IMR-90 (cell line): Measurements from ENCODE around the gene CD101. TPM values are rescaled to one million over a fixed set of nuclear protein-coding genes. Genes with fewer than 3 reads are reported as not detected.

Source experiments
- ATAC-seq: fragments of 200-7000 bp; cut with Tn5 transposase; 2 replicates; pipeline ENCODE4 v1.9.1; 2020; ENCODE audit warnings: low read depth, mild to moderate bottlenecking, moderate library complexity
- BruUV-seq: library from RNA; stranded (reverse); fragments of 400-500 nt; replicated peaks from 2 replicates; lab custom pipeline; 2021; lab: Mats Ljungman, UMichigan
- CTCF ChIA-PET: fragments of 300-600 bp; formaldehyde crosslinking; extraction: SDS; loops from one replicate; lab custom pipeline; 2021; ENCODE audit warnings: antibody characterized with exemption; lab: Yijun Ruan, JAX
- POLR2A ChIA-PET: fragments of 300-600 bp; sonication (Branson Sonifier 250); formaldehyde crosslinking; loops from one replicate; lab custom pipeline; 2022; ENCODE audit warnings: antibody characterized with exemption; ENCODE audit not compliant: unreplicated experiment; lab: Charles Lee
- DNase-seq: peaks from one replicate; pipeline ENCODE4 v3.0.0; 2013
- H2AFZ ChIP-seq: replicated peaks from 2 replicates; pipeline ENCODE3; 2013; ENCODE audit warnings: low read length, mild to moderate bottlenecking; ENCODE audit not compliant: poor library complexity
- H2AK5ac ChIP-seq: 2 replicates; pipeline ENCODE4 v1.6.1; 2013; ENCODE audit warnings: low read depth, low read length, inconsistent platforms
- H2AK9ac ChIP-seq: replicated peaks from 2 replicates; pipeline ENCODE3; 2013; ENCODE audit warnings: mild to moderate bottlenecking, low read depth, low read length, moderate library complexity; ENCODE audit not compliant: poor library complexity
- H2BK120ac ChIP-seq: 2 replicates; pipeline ENCODE4 v1.6.1; 2013; ENCODE audit warnings: low read depth, low read length, inconsistent platforms
- H2BK15ac ChIP-seq: 3 replicates; pipeline ENCODE4 v1.6.1; 2013; ENCODE audit warnings: low read depth, low read length, inconsistent platforms
- H2BK20ac ChIP-seq: 2 replicates; pipeline ENCODE4 v1.6.1; 2013; ENCODE audit warnings: low read depth, mild to moderate bottlenecking, inconsistent platforms, low read length, moderate library complexity
- H2BK5ac ChIP-seq: 2 replicates; pipeline ENCODE4 v1.6.1; 2013; ENCODE audit warnings: mild to moderate bottlenecking, low read depth, low read length, inconsistent platforms; ENCODE audit not compliant: poor library complexity, severe bottlenecking
- H3K14ac ChIP-seq: replicated peaks from 2 replicates; pipeline ENCODE4 v1.6.1; 2013; ENCODE audit warnings: low read depth, low read length, inconsistent platforms
- H3K18ac ChIP-seq: 2 replicates; pipeline ENCODE4 v1.6.1; 2013; ENCODE audit warnings: low read depth, low read length, control low read depth
- H3K23ac ChIP-seq: 2 replicates; pipeline ENCODE4 v1.6.1; 2013; ENCODE audit warnings: low read depth, low read length, inconsistent platforms
- H3K27ac ChIP-seq: 2 replicates; pipeline ENCODE4 v1.5.1; 2013; ENCODE audit warnings: mild to moderate bottlenecking, control low read depth, low read length; ENCODE audit not compliant: insufficient read depth
- H3K27me3 ChIP-seq: 2 replicates; pipeline ENCODE4 v1.6.1; 2013; ENCODE audit warnings: low read length; ENCODE audit not compliant: control insufficient read depth, insufficient read depth
- H3K36me3 ChIP-seq: 2 replicates; pipeline ENCODE4 v1.6.1; 2013; ENCODE audit warnings: low read length, mixed read lengths; ENCODE audit not compliant: control insufficient read depth, insufficient read depth
- H3K4ac ChIP-seq: 2 replicates; pipeline ENCODE4 v1.6.1; 2013; ENCODE audit warnings: low read depth, low read length, inconsistent platforms
- H3K4me1 ChIP-seq: 2 replicates; pipeline ENCODE4 v1.6.1; 2013; ENCODE audit warnings: low read length, mixed read lengths; ENCODE audit not compliant: control insufficient read depth, insufficient read depth
- H3K4me2 ChIP-seq: 2 replicates; pipeline ENCODE4 v1.6.1; 2013; ENCODE audit warnings: low read depth, mild to moderate bottlenecking, control low read depth, low read length, moderate library complexity
- H3K4me3 ChIP-seq: 2 replicates; pipeline ENCODE4 v1.5.1; 2013; ENCODE audit warnings: low read depth, mild to moderate bottlenecking, control low read depth, low read length, moderate library complexity; ENCODE audit not compliant: insufficient read depth
- H3K56ac ChIP-seq: 2 replicates; pipeline ENCODE4 v1.6.1; 2013; ENCODE audit warnings: low read length, inconsistent platforms; ENCODE audit not compliant: insufficient read depth; ENCODE audit errors: extremely low read depth
- H3K79me1 ChIP-seq, 2 experiments: 2 replicates each; pipeline ENCODE4 v1.6.1; 2013; ENCODE audit warnings: low read length in 2 of 2, inconsistent platforms in 1 of 2, low read depth in 1 of 2
- H3K9ac ChIP-seq: 2 replicates; pipeline ENCODE4 v1.6.1; 2013; ENCODE audit warnings: low read depth, low read length, control low read depth
- H3K9me1 ChIP-seq: 2 replicates; pipeline ENCODE4 v1.6.1; 2013; ENCODE audit warnings: low read length, inconsistent platforms; ENCODE audit not compliant: insufficient read depth
- H3K9me3 ChIP-seq: 2 replicates; pipeline ENCODE4 v1.6.1; 2013; ENCODE audit warnings: low read length; ENCODE audit not compliant: control insufficient read depth, insufficient read depth
- H4K20me1 ChIP-seq: 2 replicates; pipeline ENCODE4 v1.6.1; 2013; ENCODE audit warnings: low read length, inconsistent platforms; ENCODE audit not compliant: insufficient read depth
- H4K5ac ChIP-seq: 2 replicates; pipeline ENCODE4 v1.6.1; 2013; ENCODE audit warnings: mild to moderate bottlenecking, low read depth, low read length, control low read depth
- H4K8ac ChIP-seq, 2 experiments: 2 replicates each; pipeline ENCODE4 v1.6.1; 2013; ENCODE audit warnings: low read depth in 2 of 2, low read length in 2 of 2, control low read depth in 1 of 2, inconsistent platforms in 1 of 2
- H4K91ac ChIP-seq: 2 replicates; pipeline ENCODE4 v1.6.1; 2013; ENCODE audit warnings: low read depth, low read length, inconsistent platforms; ENCODE audit not compliant: insufficient read depth
- BHLHE40 ChIP-seq: fragments of 150-350 bp; IDR thresholded peaks from 2 replicates; pipeline ENCODE4 v1.6.1; 2016; ENCODE audit warnings: mild to moderate bottlenecking, low read depth, low read length
- CEBPB ChIP-seq: IDR thresholded peaks from 2 replicates; pipeline ENCODE4 v1.6.1; 2012; ENCODE audit warnings: low read depth, low read length, improper control_type of control experiment
- CHD1 ChIP-seq: IDR thresholded peaks from 2 replicates; pipeline ENCODE4 v1.6.1; 2012; ENCODE audit warnings: low read depth, low read length, improper control_type of control experiment
- FOS ChIP-seq: fragments of 150-350 bp; IDR thresholded peaks from 2 replicates; pipeline ENCODE4 v1.6.1; 2016; ENCODE audit warnings: low read depth, low read length
- MAFK ChIP-seq: IDR thresholded peaks from 2 replicates; pipeline ENCODE4 v1.6.1; 2012; ENCODE audit warnings: low read depth, low read length, improper control_type of control experiment
- MAZ ChIP-seq: IDR thresholded peaks from 2 replicates; pipeline ENCODE4 v1.6.1; 2012; ENCODE audit warnings: low read depth, mild to moderate bottlenecking, low read length, improper control_type of control experiment, moderate library complexity, borderline replicate concordance
- MXI1 ChIP-seq: IDR thresholded peaks from 2 replicates; pipeline ENCODE4 v1.6.1; 2012; ENCODE audit warnings: low read depth, mild to moderate bottlenecking, low read length, moderate library complexity, borderline replicate concordance
- NFE2L2 ChIP-seq: fragments of 150-350 bp; IDR thresholded peaks from 2 replicates; pipeline ENCODE4 v1.6.1; 2016; ENCODE audit warnings: low read depth, mild to moderate bottlenecking, low read length
- POLR2A ChIP-seq: IDR thresholded peaks from 2 replicates; pipeline ENCODE4 v1.6.1; 2012; ENCODE audit warnings: mild to moderate bottlenecking, low read depth, low read length
- RAD21 ChIP-seq: IDR thresholded peaks from 2 replicates; pipeline ENCODE4 v1.6.1; 2012; ENCODE audit warnings: low read length, improper control_type of control experiment
- RCOR1 ChIP-seq: IDR thresholded peaks from 2 replicates; pipeline ENCODE4 v1.6.1; 2012; ENCODE audit warnings: mild to moderate bottlenecking, low read length, improper control_type of control experiment; ENCODE audit not compliant: insufficient replicate concordance
- RFX5 ChIP-seq: IDR thresholded peaks from 2 replicates; pipeline ENCODE4 v1.8.0; 2012; ENCODE audit warnings: low read depth, mild to moderate bottlenecking, low read length, moderate library complexity
- SMC3 ChIP-seq: fragments of 150-350 bp; IDR thresholded peaks from 2 replicates; pipeline ENCODE4 v1.6.1; 2016; ENCODE audit warnings: low read depth, mild to moderate bottlenecking, antibody characterized with exemption, low read length, moderate library complexity
- WGBS, 2 experiments: methylation state at CpG; one replicate each; pipeline versions ENCODE4 v1.1.5 to v1.1.7; 2013; ENCODE audit warnings: missing lambda C conversion rate in 2 of 2; ENCODE audit not compliant: insufficient read length in 1 of 2; ENCODE audit errors: extremely low coverage in 2 of 2; 5-methylcytosine and 5-hydroxymethylcytosine counted together
- dilution Hi-C: fragments of 300-500 bp; cut with HindIII; formaldehyde crosslinking; loops from one replicate; pipeline ENCODE4 v1.14.3; 2018; ENCODE audit warnings: low sequenced_read_pairs; ENCODE audit not compliant: unreplicated experiment
- in situ Hi-C: fragments of 300-500 bp; cut with MboI; formaldehyde crosslinking; loops from 3 replicates; pipeline ENCODE4 v1.14.3; 2019; ENCODE audit warnings: low sequenced_read_pairs, inconsistent platforms, mixed read lengths
- intact Hi-C: fragments of 100-400 bp; cut with micrococcal nuclease; formaldehyde crosslinking; loops from 2 replicates; pipeline ENCODE4 v1.10.0; 2022
- polyA plus RNA-seq, 3 experiments: library from polyadenylated mRNA; depleted of rRNA; stranded (reverse); fragments of >200 nt; gene quantifications; 2 replicates each; pipeline ENCODE4 v1.2.3, GENCODE V29; 2012; ENCODE audit warnings: low replicate concordance in 1 of 3
- total RNA-seq: library from RNA; depleted of rRNA; stranded (reverse); fragments of >200 nt; gene quantifications from 2 replicates; pipeline ENCODE4 v1.2.3, GENCODE V29; 2012
- TF ChIP-seq, protein P1 (sequence below): fragments of 150-350 bp; IDR thresholded peaks from 2 replicates; pipeline ENCODE4 v1.6.1; 2016; ENCODE audit warnings: low read depth, mild to moderate bottlenecking, low read length, moderate library complexity, borderline replicate concordance
- TF ChIP-seq, protein P2 (sequence below): conservative IDR thresholded peaks from 2 replicates; pipeline ENCODE4 v1.5.1; 2012; ENCODE audit warnings: mild to moderate bottlenecking, low read depth, low read length, improper control_type of control experiment

The CD101 gene
- total and polyA plus RNA-seq, 2 of the 4 experiments (the other 2 are of a cell fraction): not detected

- no peak overlapping the region for H3K4me3 ChIP-seq
- dilution Hi-C loops (no loop called here), in situ Hi-C loops (loop anchor here (5.0 kb wide), 1 partner anchor 319 kb away; no protein-coding TSS in a partner anchor), intact Hi-C loops (loop anchor here (10.0 kb wide), 1 partner anchor 207 kb away; no protein-coding TSS in a partner anchor)
- BruUV-seq: no TSS peak
- H2BK5ac ChIP-seq: no peak overlapping the region
- H3K18ac ChIP-seq: no peak overlapping the region
- no peak overlapping the region for H2AK5ac ChIP-seq
- no peaks in the 10 kb centered on the region for H3K79me1 ChIP-seq
- no peak overlapping the region for H3K4ac ChIP-seq
- no peak overlapping the region for H2BK120ac ChIP-seq
- H2BK20ac ChIP-seq: no peak overlapping the region
- H3K56ac ChIP-seq: no peak overlapping the region
- no peak for ATAC-seq
- H3K23ac ChIP-seq: no peak overlapping the region
- CTCF ChIA-PET: interaction anchor here (0.6 kb wide), 1 partner anchor 1481 kb away, joined by 3 read pairs; no protein-coding TSS in a partner anchor
- H2BK15ac ChIP-seq: no peak overlapping the region
- H3K36me3 ChIP-seq: no peaks in the 10 kb centered on the region
- no peaks in the 10 kb centered on the region for H4K20me1 ChIP-seq
- peaks cover 4% of the 10 kb centered on the region; the same call in 1 of the 2 replicates for H3K9me1 ChIP-seq
- H3K27me3 ChIP-seq: no peaks in the 10 kb centered on the region
- POLR2A ChIA-PET: no interaction called here
- H3K9ac ChIP-seq: no peak overlapping the region; the same call in 1 of the 2 replicates
- H2AFZ ChIP-seq: no peak overlapping the region
- no peak for DNase-seq
- 82% methylated on average over 4 of the region's 8 CpGs; no CpG with 5 or more reads in 1 of the 2 experiments for WGBS, 2 experiments
- H3K4me1 ChIP-seq: no peaks in the 10 kb centered on the region
- H4K91ac ChIP-seq: no peak overlapping the region
- H2AK9ac ChIP-seq: no peak overlapping the region
- peak overlapping the region; percentile 54; the same call in 1 of the 2 replicates for H3K4me2 ChIP-seq
- no peak overlapping the region for H3K14ac ChIP-seq
- H4K5ac ChIP-seq: no peak overlapping the region
- H3K9me3 ChIP-seq: no peaks in the 10 kb centered on the region
- no peak overlapping the region for H4K8ac ChIP-seq
- H3K27ac ChIP-seq: no peak overlapping the region
- TF ChIP-seq RFX5 (no peak), CHD1 (no peak), RCOR1 (no peak), FOS (no peak), MAFK (no peak), BHLHE40 (no peak), NFE2L2 (no peak), POLR2A (no peak), MAZ (no peak), CEBPB (no peak), RAD21 (no peak), MXI1 (no peak), SMC3 (no peak)
- TF ChIP-seq, protein P1, sequence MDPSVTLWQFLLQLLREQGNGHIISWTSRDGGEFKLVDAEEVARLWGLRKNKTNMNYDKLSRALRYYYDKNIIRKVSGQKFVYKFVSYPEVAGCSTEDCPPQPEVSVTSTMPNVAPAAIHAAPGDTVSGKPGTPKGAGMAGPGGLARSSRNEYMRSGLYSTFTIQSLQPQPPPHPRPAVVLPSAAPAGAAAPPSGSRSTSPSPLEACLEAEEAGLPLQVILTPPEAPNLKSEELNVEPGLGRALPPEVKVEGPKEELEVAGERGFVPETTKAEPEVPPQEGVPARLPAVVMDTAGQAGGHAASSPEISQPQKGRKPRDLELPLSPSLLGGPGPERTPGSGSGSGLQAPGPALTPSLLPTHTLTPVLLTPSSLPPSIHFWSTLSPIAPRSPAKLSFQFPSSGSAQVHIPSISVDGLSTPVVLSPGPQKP: no peak
- TF ChIP-seq, protein P2, sequence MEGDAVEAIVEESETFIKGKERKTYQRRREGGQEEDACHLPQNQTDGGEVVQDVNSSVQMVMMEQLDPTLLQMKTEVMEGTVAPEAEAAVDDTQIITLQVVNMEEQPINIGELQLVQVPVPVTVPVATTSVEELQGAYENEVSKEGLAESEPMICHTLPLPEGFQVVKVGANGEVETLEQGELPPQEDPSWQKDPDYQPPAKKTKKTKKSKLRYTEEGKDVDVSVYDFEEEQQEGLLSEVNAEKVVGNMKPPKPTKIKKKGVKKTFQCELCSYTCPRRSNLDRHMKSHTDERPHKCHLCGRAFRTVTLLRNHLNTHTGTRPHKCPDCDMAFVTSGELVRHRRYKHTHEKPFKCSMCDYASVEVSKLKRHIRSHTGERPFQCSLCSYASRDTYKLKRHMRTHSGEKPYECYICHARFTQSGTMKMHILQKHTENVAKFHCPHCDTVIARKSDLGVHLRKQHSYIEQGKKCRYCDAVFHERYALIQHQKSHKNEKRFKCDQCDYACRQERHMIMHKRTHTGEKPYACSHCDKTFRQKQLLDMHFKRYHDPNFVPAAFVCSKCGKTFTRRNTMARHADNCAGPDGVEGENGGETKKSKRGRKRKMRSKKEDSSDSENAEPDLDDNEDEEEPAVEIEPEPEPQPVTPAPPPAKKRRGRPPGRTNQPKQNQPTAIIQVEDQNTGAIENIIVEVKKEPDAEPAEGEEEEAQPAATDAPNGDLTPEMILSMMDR: no peak
Measured at GRCh38 chr1:117051224-117052064, 49.9 kb downstream of the CD101 start.
